Pulmonary artery endothelial cell (primary cell): Measurements from ENCODE around the gene GOLT1A. TPM values are rescaled to one million over a fixed set of nuclear protein-coding genes. Genes with fewer than 3 reads are reported as not detected.

Source experiments
- DNase-seq: peaks from one replicate; pipeline ENCODE4 v3.0.0-alpha.2; 2011; ENCODE audit warnings: low read depth, low spot score
- total RNA-seq: library from RNA; depleted of rRNA; stranded (reverse); fragments of >200 nt; gene quantifications from 2 replicates; pipeline ENCODE4 v1.2.3, GENCODE V29; 2014

GOLT1A gene, protein sequence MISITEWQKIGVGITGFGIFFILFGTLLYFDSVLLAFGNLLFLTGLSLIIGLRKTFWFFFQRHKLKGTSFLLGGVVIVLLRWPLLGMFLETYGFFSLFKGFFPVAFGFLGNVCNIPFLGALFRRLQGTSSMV
- not detected in 2 replicates for total RNA-seq

DNA sequence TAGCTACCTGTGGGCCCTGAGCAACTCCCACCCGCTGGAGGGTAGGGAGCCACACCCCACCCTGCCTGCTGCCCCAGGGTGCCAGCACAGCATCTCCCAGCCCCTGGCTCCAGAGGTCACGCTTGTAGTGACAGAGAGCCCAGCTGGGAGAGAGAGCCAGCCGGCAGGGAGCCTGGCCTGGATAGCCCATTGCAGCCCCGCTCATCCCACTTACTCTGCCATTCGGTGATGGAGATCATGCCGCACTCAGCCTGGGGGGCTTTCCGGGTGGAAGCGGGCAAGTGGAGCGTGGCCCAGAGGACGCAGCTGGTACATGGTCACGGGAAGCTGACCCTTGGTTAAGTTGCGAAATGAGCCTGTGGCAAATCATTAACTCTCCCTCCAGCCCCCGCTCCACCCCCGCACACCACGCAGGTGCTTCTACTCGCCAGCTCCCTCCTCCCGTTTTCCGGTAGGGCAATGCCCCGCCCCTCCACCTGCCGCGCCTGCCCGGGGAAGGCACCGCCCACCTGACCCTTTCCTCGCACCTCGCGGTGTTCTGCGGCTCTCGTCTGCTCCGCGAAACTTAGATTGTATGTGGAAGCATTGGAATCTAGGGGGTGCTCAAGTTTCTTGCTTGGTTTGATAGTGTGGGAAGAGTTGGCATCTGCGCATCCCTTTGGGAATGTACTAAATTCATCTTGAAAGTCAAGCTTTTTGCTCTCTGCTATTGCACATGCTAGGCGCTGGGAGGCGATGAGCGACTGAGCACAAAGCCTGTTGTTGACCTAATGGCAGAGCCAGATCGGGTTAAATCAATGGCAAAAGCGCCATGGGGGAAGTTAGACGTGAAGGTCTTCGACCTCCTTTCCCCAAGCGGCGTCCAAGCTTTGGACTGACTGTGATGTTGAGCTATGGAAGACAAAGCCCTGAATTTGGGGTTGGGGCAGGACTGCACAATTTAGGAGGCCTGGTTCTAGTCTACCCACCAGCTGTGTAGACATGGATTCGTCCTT, at the start of gene GOLT1A:
Gene GOLT1A, minus strand, starts transcription at position 321 of the 995 bp plus-strand sequence. Its CDS starts 82 bp downstream, at position 239.
- DNase-seq, result peak; percentile 32

DNA sequence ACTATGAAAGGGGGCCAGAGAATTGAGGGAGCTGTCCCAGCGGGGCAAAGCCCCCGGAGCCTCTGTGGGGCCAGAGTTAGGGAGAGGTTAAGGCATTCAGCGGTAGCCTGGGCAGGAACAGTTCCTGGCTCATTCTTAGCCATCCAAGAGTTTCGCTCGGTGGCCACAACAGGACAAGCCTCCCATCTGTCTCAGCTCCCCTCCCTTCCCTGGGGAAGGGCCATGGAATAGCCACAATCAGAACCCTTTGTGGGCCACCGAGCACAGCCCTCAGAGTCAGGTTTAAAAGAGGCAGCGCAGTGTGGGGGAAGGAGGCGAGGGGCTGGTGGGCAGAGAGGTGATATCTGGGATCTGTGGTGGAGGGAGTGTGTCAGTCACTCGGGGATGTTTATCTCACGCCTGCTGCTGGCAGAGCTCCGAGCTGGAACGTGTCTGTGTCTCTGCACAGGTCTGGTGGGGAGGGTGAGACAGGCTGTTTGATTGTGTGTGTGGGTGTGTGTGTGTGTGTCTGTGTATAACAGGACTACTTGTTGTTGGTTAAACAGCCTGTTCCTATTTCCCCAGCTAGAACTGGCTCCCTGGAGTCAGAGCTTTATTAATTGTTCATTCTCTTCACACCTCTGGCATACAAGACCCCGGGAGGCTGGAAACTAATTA, 49.6 kb upstream of the GOLT1A start:
- no peak for DNase-seq

DNA sequence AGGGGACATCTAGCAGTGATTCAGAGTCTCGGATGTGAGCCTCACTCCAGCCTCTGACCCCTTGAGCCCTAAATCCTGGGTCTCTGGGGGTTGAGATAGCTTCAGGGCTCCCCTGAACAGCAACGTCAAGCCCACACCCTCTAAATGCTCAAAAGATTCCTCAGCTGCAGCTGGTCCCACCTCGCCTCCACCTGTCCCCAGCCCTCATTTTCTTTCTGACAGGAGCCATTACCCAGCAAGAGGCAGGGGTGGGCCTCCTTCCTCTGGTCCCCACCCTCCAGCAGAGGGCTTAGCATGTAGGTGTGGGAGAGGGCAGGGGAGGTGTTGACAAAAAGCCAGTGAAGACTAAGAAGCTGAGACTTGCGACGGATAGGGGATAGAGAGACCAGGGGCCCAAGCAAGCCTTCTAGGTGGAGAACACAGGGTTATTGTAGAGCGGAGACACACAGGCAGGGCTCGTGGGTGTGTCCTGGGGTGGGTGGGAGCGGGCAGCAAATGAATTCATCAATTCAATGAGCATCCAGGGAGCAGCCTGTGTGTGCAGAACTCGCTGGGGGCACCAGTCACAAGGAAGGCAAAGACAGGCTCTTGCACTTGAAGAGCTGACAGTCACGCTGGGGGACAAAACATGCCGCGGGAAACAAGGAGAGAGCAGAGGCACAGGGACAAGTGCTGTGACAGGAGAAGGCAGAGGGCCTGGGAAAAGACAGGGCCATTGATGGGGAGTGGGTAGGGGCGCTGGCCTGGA, 48.9 kb upstream of the GOLT1A start:
- DNase-seq, result no peak

DNA sequence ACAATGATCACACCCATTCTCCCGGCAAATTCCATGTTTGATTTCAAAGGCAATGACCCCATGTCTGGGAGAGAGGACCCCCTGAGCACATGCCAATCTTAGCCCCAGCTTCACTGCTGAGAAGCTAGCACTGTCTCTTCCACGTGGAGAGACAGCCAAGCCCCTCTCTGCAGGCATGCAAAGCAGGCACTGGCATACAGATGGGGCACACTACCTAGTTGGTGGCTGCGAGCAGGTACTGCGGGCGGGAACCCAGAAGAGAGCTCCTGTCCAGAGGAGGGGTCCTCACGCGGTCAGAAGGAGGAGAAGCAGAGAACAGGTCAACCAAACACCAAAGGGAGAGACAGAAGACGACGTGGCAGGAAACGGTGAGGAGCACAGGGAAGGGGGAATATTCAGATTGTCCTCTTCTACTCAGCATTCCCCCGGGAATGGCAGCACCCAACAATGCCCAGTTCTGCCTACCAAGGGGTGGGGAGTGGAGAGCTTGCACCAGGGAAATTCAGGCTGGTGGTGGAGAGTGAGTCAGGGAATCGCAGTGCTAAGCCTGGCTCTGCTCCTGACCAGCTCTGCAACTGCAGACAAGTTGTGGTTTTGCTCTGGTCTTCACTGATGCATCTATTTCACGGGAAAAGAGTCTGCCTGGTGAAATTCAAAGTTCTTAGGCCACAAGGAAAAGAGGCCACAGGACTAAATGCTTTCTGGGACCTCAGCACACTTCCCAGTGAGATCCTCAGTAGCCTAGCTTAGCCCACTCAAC, 48.1 kb upstream of the GOLT1A start:
- DNase-seq, result no peak

DNA sequence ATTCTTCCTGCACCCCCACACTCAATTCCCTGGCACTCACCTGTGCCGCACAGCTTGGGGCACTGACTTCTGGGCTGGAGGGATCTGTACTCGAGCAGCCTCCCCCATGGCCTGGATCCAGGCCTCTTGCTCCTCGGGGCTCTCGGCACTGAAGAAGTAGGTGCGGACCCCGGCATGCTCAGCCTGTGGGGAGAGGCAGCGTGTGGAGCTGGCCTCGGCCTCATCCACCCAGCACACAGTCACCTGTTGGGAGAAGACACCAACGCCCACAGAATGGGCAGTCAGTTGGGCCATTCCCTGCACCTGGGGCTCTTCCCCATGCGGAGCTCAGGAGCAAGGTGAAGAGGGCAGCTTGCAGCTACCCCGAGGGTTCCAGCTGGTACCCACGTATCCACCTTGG, 47.5 kb upstream of the GOLT1A start:
- DNase-seq, result no peak

DNA sequence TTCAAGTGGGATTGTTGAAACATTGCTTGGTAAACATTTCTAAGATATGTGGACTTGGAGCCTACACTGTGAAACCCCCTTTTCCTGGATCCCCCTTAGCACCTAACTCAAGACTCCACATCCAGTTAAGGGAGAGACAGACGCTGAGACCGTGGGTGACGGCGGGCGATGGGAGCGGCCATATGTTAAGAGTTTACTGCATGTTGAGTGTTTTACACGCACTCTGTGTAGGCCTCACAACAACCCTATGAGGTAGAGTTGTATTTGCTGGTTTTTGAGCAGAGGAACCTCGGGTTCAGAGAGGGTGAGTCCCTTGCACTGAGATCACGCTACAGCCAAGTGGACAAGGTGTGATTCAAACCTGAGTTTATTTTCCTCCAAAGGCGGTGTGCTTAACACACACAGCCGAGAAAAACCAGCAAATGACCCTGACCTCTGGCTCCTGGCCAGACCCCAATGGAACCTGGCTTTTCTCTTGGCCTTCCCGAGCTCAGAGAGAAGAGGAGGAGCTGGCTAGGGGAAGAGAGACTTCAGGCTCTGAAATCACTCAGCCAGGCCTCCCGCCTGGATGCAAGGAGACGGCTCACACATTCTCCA, 46.9 kb upstream of the GOLT1A start:
- DNase-seq, result no peak

DNA sequence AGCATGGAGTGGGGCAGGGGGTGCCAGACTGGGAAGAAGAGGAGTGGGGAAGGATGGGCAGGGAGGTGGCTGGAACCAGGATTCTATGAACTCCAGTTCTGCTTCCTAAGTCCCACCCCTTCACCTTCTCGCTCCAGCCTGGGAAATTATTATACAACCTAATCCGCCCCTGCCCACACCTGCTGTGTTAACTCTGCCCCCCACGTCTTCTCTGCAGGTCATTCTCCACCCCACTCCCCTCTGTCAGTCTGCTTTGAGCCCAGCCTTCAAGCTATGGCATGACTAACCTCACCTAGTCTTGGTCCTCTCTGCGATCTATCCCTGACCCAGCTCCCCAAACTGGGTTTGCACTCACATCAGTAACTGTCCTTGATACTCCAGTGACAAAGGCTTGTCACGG, 46.0 kb upstream of the GOLT1A start:
- DNase-seq, result no peak

DNA sequence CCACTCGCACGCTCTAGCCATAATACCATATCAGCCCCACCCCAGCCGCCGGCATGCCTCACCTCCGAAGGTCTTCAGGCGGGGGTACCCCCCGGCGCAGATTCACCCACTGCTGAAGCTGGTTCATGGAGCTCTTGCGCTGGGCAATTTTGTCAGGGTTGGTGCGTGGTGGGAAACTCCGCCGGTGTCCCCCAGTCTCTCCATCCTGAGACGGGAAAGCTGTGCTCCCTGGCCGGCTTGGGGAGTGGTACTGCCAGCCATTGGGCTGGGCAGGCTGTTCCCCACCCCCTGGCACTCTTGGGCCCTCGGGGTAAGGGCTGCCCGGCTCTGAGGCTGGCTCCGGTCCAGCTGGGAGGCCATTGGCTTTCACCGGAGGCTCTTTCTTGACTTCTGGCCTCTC, 45.4 kb upstream of the GOLT1A start:
- DNase-seq, result no peak

DNA sequence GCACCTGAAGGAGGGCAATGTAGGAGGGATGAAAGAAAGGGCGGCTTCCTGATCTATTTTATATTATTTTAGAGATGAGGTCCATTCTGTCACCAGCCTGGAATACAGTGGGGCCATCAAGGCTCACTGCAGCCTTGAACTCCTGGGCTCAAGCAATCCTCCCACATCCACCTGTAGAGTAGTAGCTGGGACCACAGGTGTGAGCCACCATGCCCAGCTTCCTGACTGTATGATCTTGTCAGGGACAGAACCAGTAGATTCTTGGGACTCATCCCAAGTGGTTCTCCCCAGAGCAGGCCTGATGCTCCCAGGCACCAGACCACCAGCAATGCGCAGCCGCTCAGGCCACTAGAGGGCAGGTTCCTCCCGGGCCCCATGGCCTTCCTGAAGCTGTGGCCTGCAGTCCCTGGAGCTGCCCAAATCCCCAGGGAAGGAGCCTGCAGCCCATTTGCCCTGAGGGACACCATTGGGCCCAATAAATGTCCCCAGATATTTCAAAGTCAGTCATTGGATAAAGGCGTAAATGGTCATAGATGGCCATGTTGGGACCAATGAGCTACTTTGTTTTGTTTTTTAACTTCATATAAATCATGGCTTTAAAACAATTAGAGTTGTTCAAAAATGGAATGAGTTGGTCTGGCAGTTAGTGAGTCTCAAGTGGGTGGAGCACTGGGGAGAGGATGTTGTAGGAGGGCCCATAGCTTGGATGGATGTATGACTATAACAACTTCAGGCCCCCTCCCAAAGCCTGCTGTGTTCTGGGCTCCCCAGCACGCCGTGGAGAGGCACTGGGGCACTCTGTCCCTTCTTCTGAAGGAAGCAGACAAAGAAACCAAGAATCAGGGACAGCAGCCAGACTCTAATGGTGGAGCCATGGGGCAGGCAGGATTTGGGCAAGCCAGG, 44.7 kb upstream of the GOLT1A start:
- peak; percentile 33 for DNase-seq

DNA sequence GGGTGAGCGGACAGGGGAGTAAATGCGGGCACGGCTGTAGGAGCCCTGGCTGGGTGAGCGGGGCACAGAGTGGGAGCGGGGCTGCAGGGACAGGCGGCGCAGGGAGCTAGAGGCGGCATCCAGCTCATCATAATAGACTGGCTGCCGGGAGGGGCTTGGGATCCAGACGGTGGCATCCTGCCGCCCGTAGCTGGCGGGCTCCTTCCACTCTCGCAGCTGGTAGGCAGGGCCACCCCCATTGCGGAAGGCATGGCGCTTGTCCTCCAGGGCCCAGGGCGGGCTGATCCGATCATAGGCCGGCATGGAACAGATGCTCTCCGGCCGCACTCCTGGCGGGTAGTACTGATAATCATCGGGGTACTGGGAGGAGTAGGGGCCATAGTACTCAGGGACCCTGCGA, 43.7 kb upstream of the GOLT1A start:
- no peak for DNase-seq

DNA sequence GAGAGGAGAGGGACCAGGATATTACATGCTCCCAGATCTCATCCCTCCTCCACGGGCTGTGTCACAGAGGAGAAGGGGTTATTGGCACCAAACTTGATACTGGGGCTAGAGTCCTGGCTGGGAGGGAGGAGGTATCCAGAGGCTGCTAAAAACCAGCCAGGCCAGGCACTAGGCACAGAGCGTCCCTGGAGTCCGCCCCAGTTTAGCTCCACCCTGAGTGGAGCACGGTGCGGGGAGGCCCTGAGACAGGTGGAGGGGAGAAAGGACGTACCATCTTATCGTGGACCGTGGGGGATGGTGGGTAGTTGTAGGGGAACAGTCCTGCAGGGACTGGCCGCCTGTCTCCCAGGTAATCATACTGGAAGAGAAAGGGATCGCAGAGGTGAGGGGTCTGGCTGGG, 42.7 kb upstream of the GOLT1A start:
- no peak for DNase-seq

DNA sequence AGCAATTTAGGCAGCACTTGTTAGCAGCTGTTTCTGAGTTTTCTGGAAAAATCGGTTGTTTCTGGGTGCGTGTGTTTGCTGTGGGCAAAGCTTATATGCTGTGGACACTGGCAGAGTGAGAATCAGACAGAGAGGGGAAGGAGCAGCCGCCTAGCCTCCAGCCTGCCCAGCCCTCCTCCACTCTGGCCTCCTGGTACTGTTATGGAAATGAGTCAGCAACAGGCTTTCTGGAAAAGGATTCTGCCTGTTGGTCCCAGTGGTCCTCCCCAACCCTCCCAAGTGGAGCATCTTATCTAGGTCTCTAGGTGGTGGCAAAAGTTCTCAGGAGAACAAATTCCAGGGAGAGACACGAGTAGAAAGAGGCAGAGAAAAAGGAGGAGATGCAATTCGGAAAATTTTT, 42.2 kb upstream of the GOLT1A start:
- no peak for DNase-seq

DNA sequence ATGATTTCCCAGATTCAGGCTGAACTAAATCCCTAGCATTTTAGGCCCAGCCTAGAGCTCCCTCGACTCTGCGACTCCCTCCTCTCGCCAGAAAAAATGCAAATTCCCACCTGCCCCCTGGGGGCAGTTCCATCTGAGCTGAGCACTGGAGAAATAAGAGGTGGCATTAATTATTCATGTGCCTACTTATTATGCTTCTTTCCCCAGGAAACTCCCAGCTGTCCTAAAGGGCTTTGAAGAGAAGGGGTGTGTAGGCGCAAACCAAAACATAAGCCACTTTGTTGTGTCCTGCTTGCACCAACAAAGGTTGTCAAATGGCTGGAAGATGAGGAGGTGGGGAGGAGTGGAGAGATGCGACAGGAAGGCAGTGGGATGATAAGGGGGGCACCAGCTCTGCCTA, 41.4 kb upstream of the GOLT1A start:
- DNase-seq, result no peak

DNA sequence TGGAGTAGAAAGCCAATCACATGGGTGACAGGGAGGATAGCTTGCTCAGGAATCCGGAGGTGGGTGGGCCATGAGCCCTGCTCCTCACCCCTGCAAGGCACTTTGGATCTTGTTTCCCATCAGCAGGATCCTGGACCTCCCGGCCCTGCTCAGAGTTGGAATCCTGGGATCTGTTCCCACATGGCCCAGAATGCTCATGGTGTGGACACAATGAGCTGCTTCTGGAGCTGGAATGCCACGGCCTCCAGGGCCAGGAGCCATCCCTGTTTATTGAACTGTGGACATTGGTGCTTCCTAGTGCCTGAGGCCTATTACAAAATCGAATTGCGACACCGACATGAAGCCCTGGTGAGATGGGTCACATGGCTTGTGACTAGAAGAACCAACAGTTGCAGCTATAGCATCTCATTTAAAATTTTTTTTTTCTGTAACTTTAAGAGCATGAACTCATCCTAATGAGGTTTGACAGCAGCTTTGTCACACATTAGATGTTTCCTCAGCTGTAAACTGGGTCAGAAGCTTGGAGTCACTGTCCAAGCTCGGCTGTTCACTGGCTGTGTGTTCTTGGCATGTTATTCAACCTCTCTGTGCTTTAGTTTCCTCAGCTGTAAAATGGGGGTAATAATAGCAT, 40.4 kb upstream of the GOLT1A start:
- no peak for DNase-seq

DNA sequence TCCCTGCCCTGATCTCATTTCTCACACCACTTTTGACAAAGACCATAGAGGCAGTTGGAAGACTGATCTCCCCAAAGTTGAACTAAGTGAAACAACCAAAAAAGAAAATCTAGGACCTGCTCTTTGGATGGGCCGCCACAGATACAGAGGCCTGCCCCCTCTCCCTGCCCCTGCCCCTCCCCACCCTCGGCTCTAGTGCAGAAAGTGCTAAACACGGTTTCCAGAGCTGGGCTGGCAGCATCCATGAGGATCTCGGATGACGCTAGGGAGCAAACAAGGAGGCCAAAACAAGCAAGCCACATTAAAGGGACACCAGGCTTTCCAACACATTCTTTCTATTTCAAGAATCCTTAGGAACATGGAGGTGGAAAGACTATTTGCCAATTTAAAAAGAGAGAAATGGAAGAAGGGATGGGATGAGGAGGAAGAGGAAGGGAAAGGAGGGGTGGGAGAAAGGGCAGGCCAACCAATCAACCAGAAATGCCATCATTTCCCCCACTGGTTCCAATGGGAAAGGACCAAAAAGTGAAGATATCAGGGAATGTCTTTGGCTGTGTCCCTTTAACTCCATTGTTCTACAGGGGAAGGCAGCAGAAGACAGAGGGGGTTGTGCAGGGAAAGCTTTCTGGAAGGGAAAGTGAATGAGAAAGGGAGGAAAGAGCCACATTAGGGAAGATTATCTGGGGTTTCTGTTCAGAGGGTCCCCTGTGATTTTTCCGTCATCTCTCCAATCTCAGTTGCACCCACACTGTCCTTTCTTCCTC, 38.3 kb upstream of the GOLT1A start:
- no peak for DNase-seq

DNA sequence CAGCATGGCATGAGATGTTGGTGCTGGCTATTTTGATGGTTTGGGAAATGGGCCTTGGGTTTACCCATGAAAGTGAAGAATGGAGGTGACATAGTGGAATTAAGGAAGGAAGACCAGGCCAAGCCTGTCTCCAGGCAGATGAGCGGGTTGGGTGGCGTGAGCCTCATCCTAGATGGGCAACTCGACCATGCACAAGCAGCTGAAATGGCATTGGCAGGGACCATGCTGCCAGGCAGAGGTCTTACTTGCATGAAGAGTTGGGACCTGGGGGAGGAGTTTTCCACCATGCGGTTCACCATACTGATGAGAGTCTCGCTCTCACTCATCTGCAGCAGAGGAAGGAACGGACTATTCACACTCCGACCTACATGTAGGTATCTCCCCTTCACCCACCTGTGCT, 37.5 kb upstream of the GOLT1A start:
- DNase-seq, result no peak

DNA sequence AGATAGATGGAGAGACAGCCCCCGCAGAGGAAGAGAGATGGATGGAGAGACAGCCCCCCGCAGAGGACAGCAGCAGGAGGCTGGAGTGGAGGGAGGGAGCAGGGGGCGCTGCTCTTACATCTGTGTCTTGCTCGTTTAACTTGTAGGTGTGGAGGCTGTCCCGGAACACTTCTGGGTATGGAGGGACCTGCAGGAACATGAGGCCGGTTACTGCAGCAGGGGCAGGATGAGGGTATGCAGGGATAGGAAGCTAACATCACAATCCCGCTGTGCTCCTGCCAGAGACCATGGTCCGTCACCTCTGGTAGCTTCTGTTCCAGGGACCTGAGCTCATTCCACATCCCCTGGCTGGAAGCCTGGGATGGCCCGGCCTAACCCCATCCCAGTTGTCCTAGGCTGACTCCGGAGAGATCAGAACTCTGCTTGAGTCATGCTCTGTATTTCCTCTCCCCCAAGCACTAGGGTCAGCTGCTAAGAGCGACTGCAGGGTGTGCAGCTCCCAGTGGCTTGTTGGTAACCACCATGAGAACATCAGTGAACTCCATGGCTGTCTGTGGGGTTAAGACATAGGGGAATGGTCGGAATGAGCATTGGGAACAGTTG, 36.7 kb upstream of the GOLT1A start:
- no peak for DNase-seq
